ENCODE measurements around the gene USP1.

Gene USP1

GRCh38 chr1:62397301-62397700 is 39.5 kb upstream of the USP1 start:
- Histone ChIP-seq H3K27me3 (ENCODE audit: insufficient read depth, low read depth) (no peaks in the 10 kb centered on the region), H3K4me2 (no peak overlapping the region), H3K36me3 (ENCODE audit: insufficient read depth) (no peaks in the 10 kb centered on the region), H4K20me1 (ENCODE audit: insufficient read depth) (no peaks in the 10 kb centered on the region), H3K79me2 (ENCODE audit: insufficient read depth, low read depth) (no peaks in the 10 kb centered on the region), H2AFZ (ENCODE audit: low read depth) (no peak overlapping the region), H3K4me3 (IDR thresholded peaks at IDR 0.05; ENCODE audit: insufficient read depth, low read depth, low read length) (no peak overlapping the region), H3K27ac (no peak overlapping the region), H3K9ac (no peak overlapping the region), H3K4me1 (ENCODE audit: low read depth, poor library complexity, severe bottlenecking) (no peaks in the 10 kb centered on the region)
- TF ChIP-seq CTCF (conservative IDR thresholded peaks at IDR 0.05; ENCODE audit: low read depth, low read length): no peak

- no peak overlapping the region for H3K4me3 ChIP-seq (IDR thresholded peaks at IDR 0.05; ENCODE audit: insufficient read depth, low read depth, low read length)
- H3K36me3 ChIP-seq (ENCODE audit: insufficient read depth): no peaks in the 10 kb centered on the region
- no peaks in the 10 kb centered on the region for H4K20me1 ChIP-seq (ENCODE audit: insufficient read depth)
- H3K9ac ChIP-seq: no peak overlapping the region
- no peak for TF ChIP-seq CTCF (conservative IDR thresholded peaks at IDR 0.05; ENCODE audit: low read depth, low read length)
- no peaks in the 10 kb centered on the region for H3K27me3 ChIP-seq (ENCODE audit: insufficient read depth, low read depth)
- H3K27ac ChIP-seq: no peak overlapping the region
- no peaks in the 10 kb centered on the region for H3K4me1 ChIP-seq (ENCODE audit: low read depth, poor library complexity, severe bottlenecking)
- H3K4me2 ChIP-seq: no peak overlapping the region
- no peak overlapping the region for H2AFZ ChIP-seq (ENCODE audit: low read depth)
- H3K79me2 ChIP-seq (ENCODE audit: insufficient read depth, low read depth): no peaks in the 10 kb centered on the region
Measured at GRCh38 chr1:62398377-62398776, 38.5 kb upstream of the USP1 start.

GRCh38 chr1:62401034-62401760 is 35.7 kb upstream of the USP1 start:
- no peak overlapping the region for H3K27ac ChIP-seq
- no peaks in the 10 kb centered on the region for H3K27me3 ChIP-seq (ENCODE audit: insufficient read depth, low read depth)
- H3K4me1 ChIP-seq (ENCODE audit: low read depth, poor library complexity, severe bottlenecking): no peaks in the 10 kb centered on the region
- no peak overlapping the region for H3K4me3 ChIP-seq (IDR thresholded peaks at IDR 0.05; ENCODE audit: insufficient read depth, low read depth, low read length)
- no peak overlapping the region for H3K9ac ChIP-seq
- no peaks in the 10 kb centered on the region for H3K36me3 ChIP-seq (ENCODE audit: insufficient read depth)
- H2AFZ ChIP-seq (ENCODE audit: low read depth): no peak overlapping the region
- no peaks in the 10 kb centered on the region for H3K79me2 ChIP-seq (ENCODE audit: insufficient read depth, low read depth)
- no peaks in the 10 kb centered on the region for H4K20me1 ChIP-seq (ENCODE audit: insufficient read depth)
- TF ChIP-seq CTCF (conservative IDR thresholded peaks at IDR 0.05; ENCODE audit: low read depth, low read length): no peak
- H3K4me2 ChIP-seq: no peak overlapping the region

- H3K4me2 ChIP-seq: no peak overlapping the region
- H3K79me2 ChIP-seq (ENCODE audit: insufficient read depth, low read depth): no peaks in the 10 kb centered on the region
- no peaks in the 10 kb centered on the region for H3K36me3 ChIP-seq (ENCODE audit: insufficient read depth)
- H3K27ac ChIP-seq: no peak overlapping the region
- TF ChIP-seq CTCF (conservative IDR thresholded peaks at IDR 0.05; ENCODE audit: low read depth, low read length): no peak
- H3K4me1 ChIP-seq (ENCODE audit: low read depth, poor library complexity, severe bottlenecking): no peaks in the 10 kb centered on the region
- H3K9ac ChIP-seq: no peak overlapping the region
- H4K20me1 ChIP-seq (ENCODE audit: insufficient read depth): no peaks in the 10 kb centered on the region
- H3K27me3 ChIP-seq (ENCODE audit: insufficient read depth, low read depth): no peaks in the 10 kb centered on the region
- H3K4me3 ChIP-seq (IDR thresholded peaks at IDR 0.05; ENCODE audit: insufficient read depth, low read depth, low read length): no peak overlapping the region
- H2AFZ ChIP-seq (ENCODE audit: low read depth): no peak overlapping the region
Measured at GRCh38 chr1:62405247-62405646, 31.6 kb upstream of the USP1 start.

Data from KMS-11 (cell line).